ENCODE data around the gene ELMO1.

DNA sequence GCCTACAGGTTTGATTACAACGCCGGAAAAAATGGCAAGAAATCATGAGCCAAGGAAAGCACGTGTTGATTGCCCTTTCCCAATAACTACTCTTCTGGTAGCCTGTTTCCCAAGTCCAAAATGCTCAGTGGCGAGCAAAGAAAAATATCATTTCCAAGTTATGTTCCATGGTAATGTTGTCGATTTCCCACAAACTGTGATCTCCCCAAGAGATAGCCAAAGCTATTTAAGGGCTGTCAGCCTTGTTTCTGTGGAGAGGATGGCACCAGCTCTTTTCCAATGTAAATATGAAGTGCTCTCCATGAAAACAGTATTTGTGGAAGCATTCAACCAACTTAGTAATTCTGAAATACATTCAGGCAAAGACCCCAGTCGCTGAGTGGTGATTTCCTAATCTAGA lies 491.9 kb downstream of the ELMO1 start:
- TF ChIP-seq, protein P1, sequence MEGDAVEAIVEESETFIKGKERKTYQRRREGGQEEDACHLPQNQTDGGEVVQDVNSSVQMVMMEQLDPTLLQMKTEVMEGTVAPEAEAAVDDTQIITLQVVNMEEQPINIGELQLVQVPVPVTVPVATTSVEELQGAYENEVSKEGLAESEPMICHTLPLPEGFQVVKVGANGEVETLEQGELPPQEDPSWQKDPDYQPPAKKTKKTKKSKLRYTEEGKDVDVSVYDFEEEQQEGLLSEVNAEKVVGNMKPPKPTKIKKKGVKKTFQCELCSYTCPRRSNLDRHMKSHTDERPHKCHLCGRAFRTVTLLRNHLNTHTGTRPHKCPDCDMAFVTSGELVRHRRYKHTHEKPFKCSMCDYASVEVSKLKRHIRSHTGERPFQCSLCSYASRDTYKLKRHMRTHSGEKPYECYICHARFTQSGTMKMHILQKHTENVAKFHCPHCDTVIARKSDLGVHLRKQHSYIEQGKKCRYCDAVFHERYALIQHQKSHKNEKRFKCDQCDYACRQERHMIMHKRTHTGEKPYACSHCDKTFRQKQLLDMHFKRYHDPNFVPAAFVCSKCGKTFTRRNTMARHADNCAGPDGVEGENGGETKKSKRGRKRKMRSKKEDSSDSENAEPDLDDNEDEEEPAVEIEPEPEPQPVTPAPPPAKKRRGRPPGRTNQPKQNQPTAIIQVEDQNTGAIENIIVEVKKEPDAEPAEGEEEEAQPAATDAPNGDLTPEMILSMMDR (IDR thresholded peaks at IDR 0.05; ENCODE audit: poor library complexity): no peak
- TF ChIP-seq EZH2phosphoT487 (IDR thresholded peaks at IDR 0.05; ENCODE audit: low read depth, severe bottlenecking, unreplicated experiment): no peak

Data from hepatocyte (in vitro differentiated cells).